ENCODE measurements around the gene AAGAB.

DNA sequence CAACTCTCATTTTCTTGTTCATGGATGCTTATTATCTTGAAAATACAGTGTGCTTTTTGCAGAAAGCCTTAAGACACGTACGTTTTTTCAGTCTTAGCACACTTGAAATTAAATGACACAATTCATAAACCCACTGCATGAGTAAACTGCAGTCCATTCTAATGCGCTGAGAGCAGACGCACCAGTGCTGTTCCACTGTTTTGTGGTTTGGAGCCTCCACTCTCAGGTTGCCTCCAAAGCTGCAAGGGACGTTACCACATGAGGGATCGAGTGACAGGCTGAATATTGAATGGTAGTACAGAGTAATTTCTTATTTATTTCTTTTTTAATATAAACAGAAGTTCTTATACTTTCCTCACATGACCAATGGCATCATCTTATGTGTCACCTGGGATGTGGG is 12.4 kb upstream of the AAGAB start:
- TF ChIP-seq POLR2A (IDR thresholded peaks at IDR 0.05) (no peak), POLR2AphosphoS5 (IDR thresholded peaks at IDR 0.05) (no peak)
- TF ChIP-seq, protein P1, sequence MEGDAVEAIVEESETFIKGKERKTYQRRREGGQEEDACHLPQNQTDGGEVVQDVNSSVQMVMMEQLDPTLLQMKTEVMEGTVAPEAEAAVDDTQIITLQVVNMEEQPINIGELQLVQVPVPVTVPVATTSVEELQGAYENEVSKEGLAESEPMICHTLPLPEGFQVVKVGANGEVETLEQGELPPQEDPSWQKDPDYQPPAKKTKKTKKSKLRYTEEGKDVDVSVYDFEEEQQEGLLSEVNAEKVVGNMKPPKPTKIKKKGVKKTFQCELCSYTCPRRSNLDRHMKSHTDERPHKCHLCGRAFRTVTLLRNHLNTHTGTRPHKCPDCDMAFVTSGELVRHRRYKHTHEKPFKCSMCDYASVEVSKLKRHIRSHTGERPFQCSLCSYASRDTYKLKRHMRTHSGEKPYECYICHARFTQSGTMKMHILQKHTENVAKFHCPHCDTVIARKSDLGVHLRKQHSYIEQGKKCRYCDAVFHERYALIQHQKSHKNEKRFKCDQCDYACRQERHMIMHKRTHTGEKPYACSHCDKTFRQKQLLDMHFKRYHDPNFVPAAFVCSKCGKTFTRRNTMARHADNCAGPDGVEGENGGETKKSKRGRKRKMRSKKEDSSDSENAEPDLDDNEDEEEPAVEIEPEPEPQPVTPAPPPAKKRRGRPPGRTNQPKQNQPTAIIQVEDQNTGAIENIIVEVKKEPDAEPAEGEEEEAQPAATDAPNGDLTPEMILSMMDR (IDR thresholded peaks at IDR 0.05), result no peak
